Rectal smooth muscle tissue (tissue), 1 donor: ENCODE data around the gene NKD1.
A peak's percentile ranks its signal among the peaks of the same experiment; 100 is the strongest.

ENCODE experiments used
- H3K27ac ChIP-seq: one replicate; pipeline ENCODE4 v1.7.0; 2013; ENCODE audit warnings: low read depth, low read length, inconsistent platforms
- H3K27me3 ChIP-seq: one replicate; pipeline ENCODE4 v1.7.0; 2013; ENCODE audit warnings: low read length; ENCODE audit not compliant: control insufficient read depth, insufficient read depth
- H3K36me3 ChIP-seq: one replicate; pipeline ENCODE4 v1.7.0; 2013; ENCODE audit warnings: low read length; ENCODE audit not compliant: control insufficient read depth, insufficient read depth
- H3K4me1 ChIP-seq: one replicate; pipeline ENCODE4 v1.7.0; 2013; ENCODE audit warnings: low read length; ENCODE audit not compliant: control insufficient read depth, insufficient read depth
- H3K4me3 ChIP-seq: one replicate; pipeline ENCODE4 v1.7.0; 2013; ENCODE audit warnings: low read length
- H3K9ac ChIP-seq: one replicate; pipeline ENCODE4 v1.7.0; 2013; ENCODE audit warnings: low read length

NKD1 gene

GRCh38 chr16:50606431-50607050, 58.3 kb downstream of the NKD1 start:
- Histone ChIP-seq H3K4me3 (no peak overlapping the region), H3K9ac (no peak overlapping the region), H3K36me3 (no peaks in the 10 kb centered on the region), H3K27ac (peak overlapping the region; percentile 86), H3K27me3 (no peaks in the 10 kb centered on the region), H3K4me1 (peaks cover 76% of the 10 kb centered on the region)

GRCh38 chr16:50607051-50607431, 58.8 kb downstream of the NKD1 start:
- no peaks in the 10 kb centered on the region for H3K36me3 ChIP-seq
- H3K27ac ChIP-seq, result peak overlapping the region; percentile 86
- no peak overlapping the region for H3K4me3 ChIP-seq
- H3K4me1 ChIP-seq, result peaks cover 72% of the 10 kb centered on the region
- H3K9ac ChIP-seq, result no peak overlapping the region
- H3K27me3 ChIP-seq, result no peaks in the 10 kb centered on the region

DNA sequence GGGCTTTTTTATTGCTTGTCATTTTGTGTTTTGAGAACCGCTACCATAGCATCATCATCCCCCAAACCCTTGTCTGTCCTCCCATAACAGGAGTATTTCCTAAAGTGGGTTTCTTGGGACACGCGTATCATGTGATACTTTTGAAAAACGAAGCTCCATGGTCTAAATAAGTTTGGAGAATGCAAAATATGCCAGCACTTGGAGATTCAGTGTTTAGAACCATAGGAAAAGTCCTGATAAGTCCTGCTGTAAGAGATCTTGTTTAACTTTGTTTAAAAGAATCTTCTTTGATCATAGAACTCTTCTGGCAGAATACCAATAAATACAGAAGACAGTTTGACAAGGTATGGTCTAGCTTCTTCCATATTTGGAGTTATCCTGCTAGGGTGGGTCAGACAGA, 59.3 kb downstream of the NKD1 start:
- no peak overlapping the region for H3K9ac ChIP-seq
- peak overlapping the region; percentile 86 for H3K27ac ChIP-seq
- H3K4me3 ChIP-seq, result no peak overlapping the region
- H3K4me1 ChIP-seq, result peaks cover 70% of the 10 kb centered on the region
- no peaks in the 10 kb centered on the region for H3K27me3 ChIP-seq
- no peaks in the 10 kb centered on the region for H3K36me3 ChIP-seq

DNA sequence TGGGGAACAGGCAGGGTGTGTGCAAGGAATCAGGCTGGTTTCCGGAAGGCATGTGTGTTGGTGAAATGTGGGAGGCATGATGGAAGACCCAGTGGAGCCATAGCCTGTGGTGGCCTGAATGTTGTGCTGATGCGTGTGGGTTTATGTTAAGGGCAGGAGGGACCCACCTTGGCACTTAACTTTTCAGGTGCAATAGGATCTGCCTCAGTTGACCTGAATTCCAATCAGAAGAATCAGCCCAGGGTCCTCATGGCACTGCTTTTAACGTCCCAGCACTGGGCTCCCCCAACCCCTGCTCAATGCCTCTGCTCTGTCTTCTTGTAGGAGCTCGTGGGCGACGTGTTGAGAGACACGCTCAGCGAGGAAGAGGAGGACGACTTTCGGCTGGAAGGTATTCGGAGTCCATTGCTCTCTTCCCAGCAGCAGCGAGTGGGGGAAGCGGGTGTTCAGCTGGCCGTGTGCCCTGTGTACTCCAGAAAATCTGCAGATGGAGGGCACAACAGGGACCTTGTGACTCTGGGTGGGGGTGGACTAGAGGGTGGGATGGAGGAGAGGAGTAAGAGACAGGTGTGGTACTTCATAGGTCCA, 59.9 kb downstream of the NKD1 start:
- Histone ChIP-seq H3K36me3 (no peaks in the 10 kb centered on the region), H3K4me1 (peaks cover 65% of the 10 kb centered on the region), H3K27me3 (no peaks in the 10 kb centered on the region), H3K27ac (peak overlapping the region; percentile 86), H3K9ac (no peak overlapping the region), H3K4me3 (no peak overlapping the region)

- no peak overlapping the region for H3K9ac ChIP-seq
- H3K4me3 ChIP-seq, result no peak overlapping the region
- H3K36me3 ChIP-seq, result no peaks in the 10 kb centered on the region
- peak overlapping the region; percentile 86 for H3K27ac ChIP-seq
- H3K27me3 ChIP-seq, result no peaks in the 10 kb centered on the region
- peaks cover 62% of the 10 kb centered on the region for H3K4me1 ChIP-seq
These were observed 60.9 kb downstream of the NKD1 start for GRCh38 chr16:50609049-50609448.

DNA sequence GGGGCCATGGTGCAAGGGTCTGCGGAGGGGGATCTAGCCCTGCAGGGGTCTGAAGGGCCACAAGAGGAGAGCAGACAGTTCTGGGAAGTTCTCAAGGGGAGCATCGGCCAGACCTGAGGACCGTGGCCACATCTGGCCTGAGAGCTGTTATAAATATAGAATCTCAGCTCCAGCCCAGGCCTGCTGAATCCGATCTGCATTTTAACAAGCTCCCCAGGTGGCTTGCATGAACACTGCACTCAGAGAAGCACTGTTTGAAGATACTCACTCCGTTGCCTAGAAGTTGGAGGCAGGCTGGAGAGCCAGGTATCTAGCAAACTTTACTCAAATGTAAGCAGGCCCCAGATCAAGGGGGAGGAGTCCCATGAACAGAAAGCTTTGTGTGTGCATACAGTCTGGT, 61.3 kb downstream of the NKD1 start:
- Histone ChIP-seq H3K9ac (no peak overlapping the region), H3K4me1 (peaks cover 62% of the 10 kb centered on the region), H3K4me3 (no peak overlapping the region), H3K27me3 (no peaks in the 10 kb centered on the region), H3K36me3 (no peaks in the 10 kb centered on the region), H3K27ac (peak overlapping the region; percentile 86)

GRCh38 chr16:50610331-50611262, 62.4 kb downstream of the NKD1 start:
- peak overlapping the region; percentile 86 for H3K27ac ChIP-seq

DNA sequence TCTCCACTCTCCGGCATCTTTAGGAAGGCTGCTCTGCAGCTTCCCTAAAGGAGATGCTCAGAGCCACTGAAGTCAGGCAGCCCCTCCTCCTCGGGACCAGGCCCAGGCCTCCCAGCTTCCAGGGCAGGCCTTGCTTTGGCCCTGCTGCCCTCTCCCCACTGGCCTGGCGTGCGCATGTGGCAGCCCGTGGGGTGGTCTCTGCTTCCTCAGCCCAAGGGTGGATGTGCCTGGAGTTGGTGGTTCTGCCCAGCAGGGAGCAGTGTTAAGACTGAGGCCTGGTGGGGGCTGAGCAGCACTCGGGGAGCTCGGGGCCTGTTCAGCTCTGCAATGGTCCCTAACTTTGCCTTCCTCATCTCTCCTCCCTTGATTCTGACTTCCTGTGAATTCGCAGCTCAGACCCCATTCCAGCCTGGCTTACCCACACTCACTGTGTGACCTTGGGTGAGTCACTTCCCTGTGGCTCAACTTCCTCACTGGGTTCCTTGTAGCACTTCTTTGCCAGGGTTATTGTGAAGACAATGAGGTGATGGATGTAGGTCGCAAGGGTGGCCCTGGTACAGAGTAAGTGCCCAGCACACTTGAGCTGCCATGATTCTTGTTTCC, 63.2 kb downstream of the NKD1 start:
- Histone ChIP-seq H3K4me1 (peaks cover 77% of the 10 kb centered on the region), H3K27me3 (no peaks in the 10 kb centered on the region), H3K4me3 (no peak overlapping the region), H3K27ac (peak overlapping the region; percentile 86), H3K9ac (no peak overlapping the region), H3K36me3 (no peaks in the 10 kb centered on the region)

More at GRCh38 chr16:50610331-50611262, 62.4 kb downstream of the NKD1 start:
- Histone ChIP-seq H3K36me3 (no peaks in the 10 kb centered on the region), H3K4me3 (no peak overlapping the region), H3K4me1 (peaks cover 70% of the 10 kb centered on the region), H3K27me3 (no peaks in the 10 kb centered on the region), H3K9ac (no peak overlapping the region)

- H3K4me3 ChIP-seq, result no peak overlapping the region
- peak overlapping the region; percentile 86 for H3K27ac ChIP-seq
- no peaks in the 10 kb centered on the region for H3K27me3 ChIP-seq
- H3K4me1 ChIP-seq, result peaks cover 80% of the 10 kb centered on the region
- no peaks in the 10 kb centered on the region for H3K36me3 ChIP-seq
- no peak overlapping the region for H3K9ac ChIP-seq
These were observed 64.0 kb downstream of the NKD1 start for GRCh38 chr16:50611995-50612848.

DNA sequence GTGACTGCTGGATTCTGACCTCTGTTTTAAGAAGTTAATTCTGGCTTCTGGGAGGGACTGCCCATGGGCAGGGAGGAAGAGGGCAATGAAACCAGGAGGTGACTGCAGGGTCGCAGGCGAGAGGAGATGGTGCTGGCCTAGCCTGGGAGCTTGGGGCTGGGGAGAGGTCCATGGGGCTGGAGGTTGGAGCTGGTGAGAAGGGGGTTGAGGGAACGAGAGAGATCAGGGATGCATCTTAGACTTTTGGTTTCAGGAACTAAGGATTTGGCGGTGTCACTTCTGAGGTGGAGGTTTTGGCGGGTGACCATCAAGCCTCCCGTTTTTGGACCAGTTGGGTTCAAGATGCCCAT, 64.6 kb downstream of the NKD1 start:
- Histone ChIP-seq H3K4me3 (no peak overlapping the region), H3K27ac (peak overlapping the region; percentile 70), H3K36me3 (no peaks in the 10 kb centered on the region), H3K4me1 (peaks cover 80% of the 10 kb centered on the region), H3K9ac (no peak overlapping the region), H3K27me3 (no peaks in the 10 kb centered on the region)

DNA sequence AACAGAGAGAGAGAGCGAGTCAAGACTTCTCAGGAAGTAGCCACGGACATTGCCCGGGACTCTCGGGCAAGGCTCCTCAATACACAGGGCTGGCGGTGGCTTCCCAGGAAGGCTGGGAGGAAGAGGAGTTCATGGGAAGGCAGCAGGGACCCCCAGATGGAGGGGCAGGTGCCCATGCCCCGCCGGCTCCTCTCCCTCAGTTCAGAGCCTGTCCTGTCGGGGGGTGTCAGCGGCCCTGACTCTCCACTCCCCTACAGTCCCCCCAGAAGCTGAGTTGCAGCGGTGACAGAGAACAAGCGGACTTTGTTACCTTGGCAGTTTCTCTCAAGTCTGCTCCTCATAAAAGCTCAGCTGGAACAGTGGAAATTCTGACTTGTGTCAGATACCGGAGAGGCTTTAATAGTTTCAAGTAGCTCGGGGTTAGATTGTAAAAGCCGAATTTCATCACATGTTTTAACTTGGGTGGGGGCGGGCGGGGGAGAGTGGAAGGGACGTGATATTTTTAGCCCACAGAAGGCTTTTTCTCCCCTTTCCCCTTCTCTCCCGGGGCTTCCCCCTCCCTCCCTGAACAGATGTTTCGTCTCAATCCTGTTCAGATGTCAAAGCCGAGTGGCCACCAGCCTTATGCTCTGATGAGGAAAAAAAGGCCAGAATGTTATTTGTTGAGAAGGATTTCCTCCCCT, 65.2 kb downstream of the NKD1 start:
- Histone ChIP-seq H3K4me3 (no peak overlapping the region), H3K4me1 (peaks cover 75% of the 10 kb centered on the region)

More for the DNA sequence above, 65.2 kb downstream of the NKD1 start:
- Histone ChIP-seq H3K27ac (peak overlapping the region; percentile 70), H3K27me3 (no peaks in the 10 kb centered on the region), H3K36me3 (no peaks in the 10 kb centered on the region), H3K9ac (no peak overlapping the region)
